Measurements from ENCODE around the gene HSPA1B.
"Not testable (repeated sequence)": the region's sequence is repeated elsewhere in the genome, so short reads cannot be mapped to it uniquely, and the experiment has no call there.

GRCh38 chr6:31851980-31852718, 24.6 kb downstream of the HSPA1B start:
- TF ChIP-seq POLR2AphosphoS5 (IDR thresholded peaks at IDR 0.05); REST (IDR thresholded peaks at IDR 0.05; ENCODE audit: borderline replicate concordance); CTCF (IDR thresholded peaks at IDR 0.05; ENCODE audit: poor library complexity, severe bottlenecking): not testable (repeated sequence)

Data from neural cell (in vitro differentiated cells).